OCI-LY1 (cell line): ENCODE measurements around the gene DLG1.
A peak's percentile ranks its signal among the peaks of the same experiment; 100 is the strongest.

Experiments
- H2AFZ ChIP-seq: fragments of 200-600 bp; sonication (generic), shearing (Covaris generic); 2 replicates; pipeline ENCODE4 v1.6.0; 2014; ENCODE audit warnings: antibody characterized with exemption, mild to moderate bottlenecking, low read length
- H3F3A ChIP-seq: fragments of 200-600 bp; sonication (generic), shearing (Covaris generic); 2 replicates; pipeline ENCODE4 v1.6.0; 2014; ENCODE audit warnings: mild to moderate bottlenecking, antibody characterized with exemption, low read length, moderate library complexity; ENCODE audit not compliant: insufficient read depth
- H3K27ac ChIP-seq: fragments of 200-600 bp; sonication (generic); 2 replicates; pipeline ENCODE4 v1.5.1; 2014; ENCODE audit warnings: low read length, mixed run types, mild to moderate bottlenecking, low read depth; ENCODE audit not compliant: poor library complexity, severe bottlenecking
- H3K27me3 ChIP-seq: fragments of 200-600 bp; sonication (generic); 2 replicates; pipeline ENCODE4 v1.6.0; 2014; ENCODE audit warnings: antibody characterized with exemption, mild to moderate bottlenecking, low read length, moderate library complexity; ENCODE audit not compliant: insufficient read depth
- H3K36me3 ChIP-seq: fragments of 200-600 bp; sonication (generic); 2 replicates; pipeline ENCODE4 v1.6.1; 2014; ENCODE audit warnings: mild to moderate bottlenecking, antibody characterized with exemption, low read length, moderate library complexity, mixed read lengths; ENCODE audit not compliant: insufficient read depth
- H3K4me1 ChIP-seq: fragments of 200-600 bp; sonication (generic); 2 replicates; pipeline ENCODE4 v1.5.1; 2014; ENCODE audit warnings: mild to moderate bottlenecking, low read length, moderate library complexity; ENCODE audit not compliant: insufficient read depth, severe bottlenecking
- H3K4me2 ChIP-seq: fragments of 200-600 bp; sonication (generic), shearing (Covaris generic); 2 replicates; pipeline ENCODE4 v1.6.1; 2014; ENCODE audit warnings: low read length
- H3K4me3 ChIP-seq: fragments of 200-600 bp; sonication (generic); 2 replicates; pipeline ENCODE4 v1.5.1; 2014; ENCODE audit warnings: low read length, low read depth, mild to moderate bottlenecking, mixed read lengths; ENCODE audit not compliant: poor library complexity, severe bottlenecking
- H3K79me2 ChIP-seq: fragments of 200-600 bp; shearing (Covaris generic); 2 replicates; pipeline ENCODE4 v1.6.1; 2016; ENCODE audit warnings: mixed run types, low read length, mixed read lengths; ENCODE audit not compliant: insufficient read depth
- H3K9ac ChIP-seq: fragments of 200-600 bp; sonication (generic), shearing (Covaris generic); 2 replicates; pipeline ENCODE4 v1.6.1; 2014; ENCODE audit warnings: mild to moderate bottlenecking, low read length, mixed read lengths
- H3K9me2 ChIP-seq: fragments of 200-600 bp; sonication (generic), shearing (Covaris generic); 2 replicates; pipeline ENCODE4 v1.6.1; 2014; ENCODE audit warnings: low read depth, mild to moderate bottlenecking, low read length, mixed read lengths
- H3K9me3 ChIP-seq: fragments of 200-600 bp; shearing (Covaris generic); 2 replicates; pipeline ENCODE4 v1.6.1; 2014; ENCODE audit warnings: low read length, mixed read lengths
- H4K20me1 ChIP-seq: fragments of 200-600 bp; sonication (generic), shearing (Covaris generic); 2 replicates; pipeline ENCODE4 v1.6.0; 2016; ENCODE audit warnings: mild to moderate bottlenecking, low read length; ENCODE audit not compliant: insufficient read depth
- EZH2 ChIP-seq: fragments of 200-600 bp; sonication (generic), shearing (Covaris generic); IDR thresholded peaks from 2 replicates; pipeline ENCODE4 v1.8.0; 2017; ENCODE audit warnings: borderline replicate concordance, mixed run types, mild to moderate bottlenecking, antibody characterized with exemption, low read length, moderate library complexity, mixed read lengths
- TF ChIP-seq, protein P1 (sequence below): fragments of 200-600 bp; sonication (generic), shearing (Covaris generic); IDR thresholded peaks from 2 replicates; pipeline ENCODE4 v1.5.1; 2017; ENCODE audit warnings: mild to moderate bottlenecking, antibody characterized with exemption, low read length, moderate library complexity, mixed read lengths

The DLG1 gene

GRCh38 chr3:197031315-197032285, 266.8 kb downstream of the DLG1 start:
- H3F3A ChIP-seq = no peaks in the 10 kb centered on the region
- no peaks in the 10 kb centered on the region for H3K79me2 ChIP-seq
- TF ChIP-seq EZH2 = no peak
- TF ChIP-seq, protein P1, sequence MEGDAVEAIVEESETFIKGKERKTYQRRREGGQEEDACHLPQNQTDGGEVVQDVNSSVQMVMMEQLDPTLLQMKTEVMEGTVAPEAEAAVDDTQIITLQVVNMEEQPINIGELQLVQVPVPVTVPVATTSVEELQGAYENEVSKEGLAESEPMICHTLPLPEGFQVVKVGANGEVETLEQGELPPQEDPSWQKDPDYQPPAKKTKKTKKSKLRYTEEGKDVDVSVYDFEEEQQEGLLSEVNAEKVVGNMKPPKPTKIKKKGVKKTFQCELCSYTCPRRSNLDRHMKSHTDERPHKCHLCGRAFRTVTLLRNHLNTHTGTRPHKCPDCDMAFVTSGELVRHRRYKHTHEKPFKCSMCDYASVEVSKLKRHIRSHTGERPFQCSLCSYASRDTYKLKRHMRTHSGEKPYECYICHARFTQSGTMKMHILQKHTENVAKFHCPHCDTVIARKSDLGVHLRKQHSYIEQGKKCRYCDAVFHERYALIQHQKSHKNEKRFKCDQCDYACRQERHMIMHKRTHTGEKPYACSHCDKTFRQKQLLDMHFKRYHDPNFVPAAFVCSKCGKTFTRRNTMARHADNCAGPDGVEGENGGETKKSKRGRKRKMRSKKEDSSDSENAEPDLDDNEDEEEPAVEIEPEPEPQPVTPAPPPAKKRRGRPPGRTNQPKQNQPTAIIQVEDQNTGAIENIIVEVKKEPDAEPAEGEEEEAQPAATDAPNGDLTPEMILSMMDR = no peak
- no peak overlapping the region for H3K4me3 ChIP-seq
- no peak overlapping the region for H3K4me2 ChIP-seq
- H3K9ac ChIP-seq = no peak overlapping the region
- H4K20me1 ChIP-seq = no peaks in the 10 kb centered on the region
- no peaks in the 10 kb centered on the region for H3K36me3 ChIP-seq
- no peaks in the 10 kb centered on the region for H3K9me2 ChIP-seq
- H3K9me3 ChIP-seq = no peaks in the 10 kb centered on the region
- H2AFZ ChIP-seq = no peak overlapping the region
- H3K4me1 ChIP-seq = peaks cover 22% of the 10 kb centered on the region
- peaks cover 4% of the 10 kb centered on the region; the same call in 1 of the 2 replicates for H3K27me3 ChIP-seq
- H3K27ac ChIP-seq = no peak overlapping the region

DNA sequence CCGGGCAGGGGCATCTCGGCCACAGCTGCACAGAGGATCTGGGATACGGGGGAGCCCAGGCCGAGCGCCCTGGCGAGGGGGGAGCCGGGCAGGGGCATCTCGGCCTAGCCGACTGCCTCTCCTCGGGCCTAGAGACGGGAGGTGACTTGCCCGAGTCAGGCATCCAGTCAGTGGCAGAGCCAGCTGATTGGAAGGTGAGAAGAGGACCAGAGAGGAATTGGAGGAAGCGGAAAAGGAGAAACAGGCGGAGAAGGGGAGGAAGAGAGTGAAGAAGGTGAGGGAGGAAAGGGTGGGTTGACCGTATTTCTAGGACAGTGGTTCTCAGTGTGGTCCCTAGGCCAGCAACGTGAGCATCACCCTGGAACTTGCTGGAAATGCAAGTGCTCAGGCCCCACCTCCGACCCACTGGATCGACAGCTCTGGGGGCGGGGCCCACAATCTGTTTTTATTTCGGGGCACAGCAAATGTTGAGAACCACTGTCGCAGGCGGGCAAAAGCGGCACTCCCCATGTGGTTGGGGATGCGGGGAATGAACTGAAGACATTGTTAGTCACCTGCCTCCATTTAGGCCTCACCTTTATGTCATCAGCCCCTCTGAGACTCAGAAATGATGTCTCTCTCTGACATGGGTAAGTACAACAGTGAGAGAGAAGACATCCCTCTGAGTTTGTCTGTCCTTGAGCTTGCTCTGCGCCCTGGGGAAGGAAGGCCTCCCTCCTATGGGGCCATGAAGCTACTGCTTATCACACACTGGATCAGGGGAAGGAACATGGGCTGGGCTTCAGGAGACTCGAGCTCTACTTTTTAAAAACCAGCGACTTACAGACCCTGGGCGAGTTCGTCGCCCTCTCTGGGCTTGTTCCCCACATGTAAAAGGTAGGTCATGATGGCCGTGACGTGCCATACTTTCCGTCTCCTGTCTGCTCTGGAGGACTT, 267.8 kb downstream of the DLG1 start:
- Histone ChIP-seq H2AFZ (no peak overlapping the region), H3K4me2 (peak overlapping the region; percentile 46), H3K27me3 (peaks cover 5% of the 10 kb centered on the region; the same call in 1 of the 2 replicates), H3K9ac (no peak overlapping the region), H3K4me1 (peaks cover 22% of the 10 kb centered on the region), H3K9me2 (no peaks in the 10 kb centered on the region), H3K79me2 (no peaks in the 10 kb centered on the region), H3K36me3 (no peaks in the 10 kb centered on the region), H3K4me3 (peak overlapping the region; percentile 71), H3K9me3 (no peaks in the 10 kb centered on the region), H3F3A (no peaks in the 10 kb centered on the region), H3K27ac (no peak overlapping the region), H4K20me1 (no peaks in the 10 kb centered on the region)
- TF ChIP-seq, protein P1 = no peak
- TF ChIP-seq EZH2 = no peak

DNA sequence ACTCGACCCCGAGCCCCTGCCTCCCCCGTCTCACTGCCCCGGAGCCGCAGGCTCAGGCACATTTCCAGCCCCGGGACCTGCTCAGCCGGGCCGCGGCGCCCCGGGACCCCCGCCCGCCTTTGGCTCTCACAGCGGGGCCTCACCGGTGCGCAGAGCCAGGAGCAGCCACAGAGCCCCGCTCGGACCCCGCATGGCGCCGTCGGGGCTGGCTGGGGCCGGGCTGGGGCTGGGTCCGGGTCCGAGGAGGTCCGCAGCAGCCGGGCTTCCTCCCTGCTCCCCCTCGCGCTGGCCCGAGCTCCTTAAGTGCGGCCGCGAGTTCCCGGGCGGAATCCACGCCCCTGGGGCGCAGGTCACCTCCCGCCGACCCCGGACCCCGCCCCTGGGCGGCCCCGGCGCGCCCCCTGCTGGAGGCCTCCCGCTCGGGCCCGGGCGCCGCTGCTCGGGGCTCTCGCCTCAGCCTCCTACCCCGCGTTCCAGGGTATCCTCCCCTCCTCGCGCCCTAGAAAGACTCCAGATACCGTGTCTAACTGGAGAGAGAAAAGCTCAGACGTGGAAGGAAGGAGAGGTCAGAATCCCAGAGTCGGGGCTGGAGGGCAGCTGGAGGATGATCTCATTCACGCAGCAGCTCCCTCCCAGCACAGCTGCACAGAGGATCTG, 268.8 kb downstream of the DLG1 start, which contains the start of gene MELTF:
Gene MELTF, minus strand, starts transcription at position 307 of the 657 bp plus-strand sequence. Its CDS starts 115 bp downstream, at position 192.
- peak within 1 kb of the TSS; percentile 76 for H3K4me2 ChIP-seq
- no peaks in the 10 kb centered on the region for H3F3A ChIP-seq
- no peaks in the 10 kb centered on the region for H3K36me3 ChIP-seq
- H3K27ac ChIP-seq = no peak within 1 kb of the TSS
- H3K9me2 ChIP-seq = no peaks in the 10 kb centered on the region
- H3K4me3 ChIP-seq = peak within 1 kb of the TSS; percentile 71
- peaks cover 15% of the 10 kb centered on the region for H3K27me3 ChIP-seq
- TF ChIP-seq, protein P1 = peak; percentile 96
- TF ChIP-seq EZH2 = no peak
- peak within 1 kb of the TSS; percentile 68 for H3K9ac ChIP-seq
- peaks cover 22% of the 10 kb centered on the region for H3K4me1 ChIP-seq
- H3K9me3 ChIP-seq = no peaks in the 10 kb centered on the region
- H4K20me1 ChIP-seq = no peaks in the 10 kb centered on the region
- no peaks in the 10 kb centered on the region for H3K79me2 ChIP-seq
- H2AFZ ChIP-seq = peak within 1 kb of the TSS; percentile 48; the same call in 1 of the 2 replicates
